Activated CD4-positive, alpha-beta memory T cell treated with anti-CD3 and anti-CD28 coated beads for 36 hours (primary cell): ENCODE data around the gene ERBB3. TPM values are rescaled to one million over a fixed set of nuclear protein-coding genes. Genes with fewer than 3 reads are reported as not detected.

Source experiments
- total RNA-seq, 2 experiments: library from RNA; stranded (reverse); gene quantifications; one replicate each; pipeline ENCODE4 v1.2.3, GENCODE V29; 2021

Gene ERBB3
- total RNA-seq, 2 experiments from 2014 or later = 0.82 to 0.86 TPM

Other genes starting within 250 kb of the ERBB3 start
- under 1 TPM in 1 of 2 experiments, not detected in 1; 0.31 TPM for gene MMP19, start 237.2 kb upstream of the ERBB3 start, total RNA-seq
- gene PYM1, start 152.3 kb upstream of the ERBB3 start, total RNA-seq = 10 to 100 TPM; 31.6 to 33.0 TPM
- gene DGKA, start 149.0 kb upstream of the ERBB3 start, total RNA-seq = 100 to 1,000 TPM; 348 to 383 TPM
- gene PMEL, start 114.1 kb upstream of the ERBB3 start, total RNA-seq = 1 to 10 TPM in 1 of 2 experiments, under 1 TPM in 1; 0.94 to 1.5 TPM
- 100 to 1,000 TPM; 121 to 127 TPM for gene CDK2, start 113.3 kb upstream of the ERBB3 start, total RNA-seq
- 10 to 100 TPM; 44.8 to 46.4 TPM for gene RAB5B, start 106.1 kb upstream of the ERBB3 start, total RNA-seq
- gene SUOX, start 82.9 kb upstream of the ERBB3 start, total RNA-seq = 1 to 10 TPM; 2.4 to 2.7 TPM
- gene IKZF4, start 59.1 kb upstream of the ERBB3 start, total RNA-seq = 10 to 100 TPM; 14.4 to 15.1 TPM
- gene RPS26, start 38.2 kb upstream of the ERBB3 start, total RNA-seq = 10 to 100 TPM; 28.1 to 40.7 TPM
- 100 to 1,000 TPM; 399 to 410 TPM for gene PA2G4, start 24.4 kb downstream of the ERBB3 start, total RNA-seq
- gene RPL41, start 36.5 kb downstream of the ERBB3 start, total RNA-seq = 1,000 to 10,000 TPM; 5,210 to 5,251 TPM
- gene ZC3H10, start 38.1 kb downstream of the ERBB3 start, total RNA-seq = 1 to 10 TPM; 5.1 to 7.2 TPM
- 100 to 1,000 TPM; 142 to 146 TPM for gene ESYT1, start 48.1 kb downstream of the ERBB3 start, total RNA-seq
- gene MYL6B, start 72.4 kb downstream of the ERBB3 start, total RNA-seq = 10 to 100 TPM; 63.8 to 70.8 TPM
- 1,000 to 10,000 TPM; 1,196 to 1,215 TPM for gene MYL6, start 78.2 kb downstream of the ERBB3 start, total RNA-seq
- 100 to 1,000 TPM in 1 of 2 experiments, 10 to 100 TPM in 1; 96.4 to 103 TPM for gene SMARCC2, start 109.3 kb downstream of the ERBB3 start, total RNA-seq
- 10 to 100 TPM; 28.2 to 31.2 TPM for gene RNF41, start 141.8 kb downstream of the ERBB3 start, total RNA-seq
- gene NABP2, start 144.2 kb downstream of the ERBB3 start, total RNA-seq = 10 to 100 TPM; 62.0 to 62.2 TPM
- 1 to 10 TPM in 1 of 2 experiments, under 1 TPM in 1; 0.59 to 1.7 TPM for gene SLC39A5, start 149.9 kb downstream of the ERBB3 start, total RNA-seq
- 10 to 100 TPM; 34.1 to 37.0 TPM for gene ANKRD52, start 178.2 kb downstream of the ERBB3 start, total RNA-seq
- 1 to 10 TPM; 6.3 to 7.0 TPM for gene COQ10A, start 186.8 kb downstream of the ERBB3 start, total RNA-seq
- gene CS, start 220.2 kb downstream of the ERBB3 start, total RNA-seq = 100 to 1,000 TPM; 304 to 309 TPM
- 10 to 100 TPM; 74.7 to 91.6 TPM for gene CNPY2, start 235.8 kb downstream of the ERBB3 start, total RNA-seq